HepG2 (cell line): Measurements from ENCODE around the gene HPRT1. TPM values are rescaled to one million over a fixed set of nuclear protein-coding genes. Genes with fewer than 3 reads are reported as not detected.

Experiments used
- ATAC-seq: fragments of 200-7000 bp; cut with Tn5 transposase; 3 replicates; pipeline ENCODE4 v1.9.1; 2020; ENCODE audit warnings: mild to moderate bottlenecking, moderate library complexity
- BruUV-seq: library from RNA; stranded (reverse); fragments of 400-500 nt; replicated peaks from 2 replicates; lab custom pipeline; 2021; lab: Mats Ljungman, UMichigan
- CTCF ChIA-PET: fragments of 300-600 bp; formaldehyde crosslinking; extraction: SDS; loops from one replicate; lab custom pipeline; 2021; ENCODE audit warnings: low total read pairs, inconsistent platforms, low intra/inter-chr PET ratio; lab: Yijun Ruan, JAX
- POLR2A ChIA-PET: fragments of 350-600 bp; sonication (Branson Sonifier 250); formaldehyde crosslinking; loops from one replicate; lab custom pipeline; 2020; ENCODE audit warnings: antibody characterized with exemption, inconsistent platforms; lab: Yijun Ruan, JAX
- DNase-seq: peaks from one replicate; pipeline ENCODE4 v3.0.0-alpha.2; 2015; ENCODE audit warnings: low spot score
- FAIRE-seq: peaks from 3 replicates; lab custom pipeline; 2011; peaks lifted over from hg19 to GRCh38; lab: Jason Lieb, UNC
- H2AFZ ChIP-seq: one replicate; pipeline ENCODE4 v1.6.1; 2011; ENCODE audit warnings: low read length, inconsistent platforms
- H3K27ac ChIP-seq: fragments of 300-600 bp; 3 replicates; pipeline ENCODE4 v1.8.0; 2011; ENCODE audit warnings: mixed run types, mild to moderate bottlenecking, mixed read lengths, low read length, inconsistent platforms; ENCODE audit not compliant: insufficient read depth; ENCODE audit errors: extremely low read length
- H3K27me3 ChIP-seq, 2 experiments: fragments of 200-600 bp in 1 of 2; 2 replicates in 1 of 2; 3 replicates in 1 of 2; pipeline versions ENCODE4 v1.6.0 to v1.8.0; 2011; ENCODE audit warnings: low read length in 2 of 2, mild to moderate bottlenecking in 2 of 2, moderate library complexity in 2 of 2, inconsistent platforms in 1 of 2; ENCODE audit not compliant: insufficient read depth in 2 of 2, control insufficient read depth in 1 of 2
- H3K36me3 ChIP-seq, 2 experiments: fragments of 200-600 bp in 1 of 2; replicated peaks in 1 of 2; 2 replicates in 1 of 2; 3 replicates in 1 of 2; pipeline versions ENCODE4 v1.5.1 to v1.8.0; 2011; ENCODE audit warnings: low read length in 2 of 2, inconsistent platforms in 1 of 2; ENCODE audit not compliant: insufficient read depth in 2 of 2, control insufficient read depth in 1 of 2
- H3K4me1 ChIP-seq: 2 replicates; pipeline ENCODE4 v1.5.1; 2012; ENCODE audit warnings: low read length, inconsistent platforms; ENCODE audit not compliant: insufficient read depth
- H3K4me2 ChIP-seq: 2 replicates; pipeline ENCODE4 v1.6.0; 2011; ENCODE audit warnings: low read depth, low read length, inconsistent platforms
- H3K4me3 ChIP-seq, 3 experiments: fragments of 200-600 bp in 1 of 3; sonication (generic), shearing (Covaris generic) in 1 of 3; replicated peaks in 1 of 3; 2 replicates each; pipeline ENCODE4 v1.5.1; 2011 to 2016; ENCODE audit warnings: low read length in 3 of 3, inconsistent platforms in 2 of 3, low read depth in 2 of 3, mild to moderate bottlenecking in 2 of 3, control low read depth in 1 of 3, mixed read lengths in 1 of 3; ENCODE audit not compliant: insufficient read depth in 1 of 3
- H3K79me2 ChIP-seq: one replicate; pipeline ENCODE4 v1.6.1; 2011; ENCODE audit warnings: low read length, inconsistent platforms; ENCODE audit not compliant: insufficient read depth
- H3K9ac ChIP-seq: 2 replicates; pipeline ENCODE4 v1.6.0; 2011; ENCODE audit warnings: mild to moderate bottlenecking, low read depth, low read length, inconsistent platforms; ENCODE audit not compliant: insufficient read depth
- H3K9me3 ChIP-seq: 2 replicates; pipeline ENCODE4 v1.5.1; 2012; ENCODE audit warnings: mild to moderate bottlenecking, low read length
- H4K20me1 ChIP-seq: 2 replicates; pipeline ENCODE4 v1.6.0; 2011; ENCODE audit warnings: inconsistent platforms, mild to moderate bottlenecking, low read length, moderate library complexity; ENCODE audit not compliant: insufficient read depth
- BCL3 ChIP-seq: sonication (generic); formaldehyde crosslinking; IDR thresholded peaks from 2 replicates; pipeline ENCODE4 v1.5.1; 2020; ENCODE audit warnings: mild to moderate bottlenecking, missing genetic modification reagents, moderate library complexity
- GABPA ChIP-seq, 2 experiments: IDR thresholded peaks; 2 replicates each; pipeline ENCODE4 v1.6.1; 2011 to 2016; ENCODE audit warnings: low read depth in 2 of 2, low read length in 1 of 2, missing biosample characterization in 1 of 2, missing genetic modification characterization in 1 of 2
- ZNF430 ChIP-seq: sonication (generic); formaldehyde crosslinking; IDR thresholded peaks from 2 replicates; pipeline ENCODE4 v1.9.0; 2021; ENCODE audit warnings: mild to moderate bottlenecking, missing genetic modification reagents
- ZSCAN5A ChIP-seq: sonication (generic); formaldehyde crosslinking; IDR thresholded peaks from 2 replicates; pipeline ENCODE4 v1.8.0; 2022; ENCODE audit warnings: mild to moderate bottlenecking, missing genetic modification reagents, borderline replicate concordance
- ZZZ3 ChIP-seq: sonication (generic); formaldehyde crosslinking; IDR thresholded peaks from 2 replicates; pipeline ENCODE4 v1.4.0; 2020; ENCODE audit warnings: missing genetic modification reagents, mild to moderate bottlenecking, borderline replicate concordance
- WGBS: methylation state at CpG from one replicate; pipeline ENCODE4 v1.1.6; 2017; ENCODE audit warnings: low lambda C conversion rate; 5-methylcytosine and 5-hydroxymethylcytosine counted together
- in situ Hi-C: cut with HindIII; loops from 2 replicates; pipeline ENCODE4 v1.10.0; 2017; ENCODE audit warnings: low pct_unique_long_range_greater_than_20kb; ENCODE audit not compliant: extremely low pct_ligation_motif_present
- intact Hi-C: fragments of 100-400 bp; cut with micrococcal nuclease; formaldehyde crosslinking; loops from one replicate; pipeline ENCODE4 v1.10.0; 2022; ENCODE audit not compliant: unreplicated experiment
- polyA plus RNA-seq, 8 experiments: library from polyadenylated mRNA; depleted of rRNA in 3 of 8; stranded (reverse) in 7 of 8; unstranded in 1 of 8; fragments of >200 nt; fragmentation: Illumina TruSeq in 4 of 8; extraction: Trizol in 4 of 8; gene quantifications; 2 replicates each; pipeline versions ENCODE4 v1.2.1 to v1.2.3, GENCODE V29; 2011 to 2016; ENCODE audit warnings: low read depth in 4 of 8, missing spikeins in 1 of 8, mixed read lengths in 1 of 8; ENCODE audit not compliant: insufficient read depth in 1 of 8
- total RNA-seq, 5 experiments: library from RNA; depleted of rRNA; stranded (reverse); fragments of >200 nt; fragmentation: Illumina TruSeq; extraction: Trizol; gene quantifications; 2 replicates each; pipeline ENCODE4 v1.2.3, GENCODE V29; 2016; ENCODE audit warnings: low read depth in 1 of 5

HPRT1 gene
- total and polyA plus RNA-seq, 2 of the 13 experiments (the other 11 are each of a cell fraction or from before 2014, with no cell fraction given): 4.6 to 25.2 TPM

- TF ChIP-seq BCL3 (CRISPR knock-in tag) (no peak), ZZZ3 (no peak)
Observed at GRCh38 chrX:134481339-134481738, 21.4 kb downstream of the HPRT1 start (continued).

- Histone ChIP-seq H3K9ac (no peak overlapping the region), H3K27me3 (no peaks in the 10 kb centered on the region), H3K9me3 (no peaks in the 10 kb centered on the region), H3K79me2 (no peaks in the 10 kb centered on the region), H3K27ac (no peak overlapping the region), H4K20me1 (no peaks in the 10 kb centered on the region), H3K4me2 (no peak overlapping the region), H3K4me3 (no peak overlapping the region), H2AFZ (no peak overlapping the region), H3K36me3 (peaks cover 1 to 3% of the 10 kb centered on the region in 2 experiments; a peak in 3 of 5 replicates), H3K4me1 (no peaks in the 10 kb centered on the region)
- no peak for DNase-seq
- BruUV-seq: no TSS peak
- no peak for FAIRE-seq
- ChIA-PET POLR2A (no interaction called here), CTCF (no interaction called here)
- WGBS: 93% methylated on average over 3 of the region's 3 CpGs
- no peak for ATAC-seq
- intact Hi-C loops (no loop called here), in situ Hi-C loops (loop anchor here (10.0 kb wide), 1 partner anchor 282 kb away; no protein-coding TSS in a partner anchor)
- no peak for TF ChIP-seq ZNF430 (CRISPR knock-in tag)
- no peak for TF ChIP-seq ZSCAN5A
- TF ChIP-seq GABPA (IDR thresholded peaks at IDR 0.05; ENCODE audit: low read depth, low read length): no peak
- no peak for TF ChIP-seq GABPA (CRISPR knock-in tag; IDR thresholded peaks at IDR 0.05; ENCODE audit: low read depth)
Observed at GRCh38 chrX:134482371-134482770, 22.4 kb downstream of the HPRT1 start.
